ENCODE results near the gene BFSP1.

- TF ChIP-seq, protein P1, sequence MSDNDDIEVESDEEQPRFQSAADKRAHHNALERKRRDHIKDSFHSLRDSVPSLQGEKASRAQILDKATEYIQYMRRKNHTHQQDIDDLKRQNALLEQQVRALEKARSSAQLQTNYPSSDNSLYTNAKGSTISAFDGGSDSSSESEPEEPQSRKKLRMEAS (IDR thresholded peaks at IDR 0.05; ENCODE audit: low read depth): no peak
- TF ChIP-seq JUND (IDR thresholded peaks at IDR 0.05) (no peak), NRF1 (IDR thresholded peaks at IDR 0.05; ENCODE audit: low read depth, low read length) (no peak), YY1 (IDR thresholded peaks at IDR 0.05; ENCODE audit: low read depth) (no peak), CHD2 (IDR thresholded peaks at IDR 0.05; ENCODE audit: low read length, partially characterized antibody) (no peak), GABPA (IDR thresholded peaks at IDR 0.05; ENCODE audit: low read depth) (no peak)
- TF ChIP-seq, protein P2, sequence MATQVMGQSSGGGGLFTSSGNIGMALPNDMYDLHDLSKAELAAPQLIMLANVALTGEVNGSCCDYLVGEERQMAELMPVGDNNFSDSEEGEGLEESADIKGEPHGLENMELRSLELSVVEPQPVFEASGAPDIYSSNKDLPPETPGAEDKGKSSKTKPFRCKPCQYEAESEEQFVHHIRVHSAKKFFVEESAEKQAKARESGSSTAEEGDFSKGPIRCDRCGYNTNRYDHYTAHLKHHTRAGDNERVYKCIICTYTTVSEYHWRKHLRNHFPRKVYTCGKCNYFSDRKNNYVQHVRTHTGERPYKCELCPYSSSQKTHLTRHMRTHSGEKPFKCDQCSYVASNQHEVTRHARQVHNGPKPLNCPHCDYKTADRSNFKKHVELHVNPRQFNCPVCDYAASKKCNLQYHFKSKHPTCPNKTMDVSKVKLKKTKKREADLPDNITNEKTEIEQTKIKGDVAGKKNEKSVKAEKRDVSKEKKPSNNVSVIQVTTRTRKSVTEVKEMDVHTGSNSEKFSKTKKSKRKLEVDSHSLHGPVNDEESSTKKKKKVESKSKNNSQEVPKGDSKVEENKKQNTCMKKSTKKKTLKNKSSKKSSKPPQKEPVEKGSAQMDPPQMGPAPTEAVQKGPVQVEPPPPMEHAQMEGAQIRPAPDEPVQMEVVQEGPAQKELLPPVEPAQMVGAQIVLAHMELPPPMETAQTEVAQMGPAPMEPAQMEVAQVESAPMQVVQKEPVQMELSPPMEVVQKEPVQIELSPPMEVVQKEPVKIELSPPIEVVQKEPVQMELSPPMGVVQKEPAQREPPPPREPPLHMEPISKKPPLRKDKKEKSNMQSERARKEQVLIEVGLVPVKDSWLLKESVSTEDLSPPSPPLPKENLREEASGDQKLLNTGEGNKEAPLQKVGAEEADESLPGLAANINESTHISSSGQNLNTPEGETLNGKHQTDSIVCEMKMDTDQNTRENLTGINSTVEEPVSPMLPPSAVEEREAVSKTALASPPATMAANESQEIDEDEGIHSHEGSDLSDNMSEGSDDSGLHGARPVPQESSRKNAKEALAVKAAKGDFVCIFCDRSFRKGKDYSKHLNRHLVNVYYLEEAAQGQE (IDR thresholded peaks at IDR 0.05; ENCODE audit: low read depth, low read length): no peak
- TF ChIP-seq, protein P3, sequence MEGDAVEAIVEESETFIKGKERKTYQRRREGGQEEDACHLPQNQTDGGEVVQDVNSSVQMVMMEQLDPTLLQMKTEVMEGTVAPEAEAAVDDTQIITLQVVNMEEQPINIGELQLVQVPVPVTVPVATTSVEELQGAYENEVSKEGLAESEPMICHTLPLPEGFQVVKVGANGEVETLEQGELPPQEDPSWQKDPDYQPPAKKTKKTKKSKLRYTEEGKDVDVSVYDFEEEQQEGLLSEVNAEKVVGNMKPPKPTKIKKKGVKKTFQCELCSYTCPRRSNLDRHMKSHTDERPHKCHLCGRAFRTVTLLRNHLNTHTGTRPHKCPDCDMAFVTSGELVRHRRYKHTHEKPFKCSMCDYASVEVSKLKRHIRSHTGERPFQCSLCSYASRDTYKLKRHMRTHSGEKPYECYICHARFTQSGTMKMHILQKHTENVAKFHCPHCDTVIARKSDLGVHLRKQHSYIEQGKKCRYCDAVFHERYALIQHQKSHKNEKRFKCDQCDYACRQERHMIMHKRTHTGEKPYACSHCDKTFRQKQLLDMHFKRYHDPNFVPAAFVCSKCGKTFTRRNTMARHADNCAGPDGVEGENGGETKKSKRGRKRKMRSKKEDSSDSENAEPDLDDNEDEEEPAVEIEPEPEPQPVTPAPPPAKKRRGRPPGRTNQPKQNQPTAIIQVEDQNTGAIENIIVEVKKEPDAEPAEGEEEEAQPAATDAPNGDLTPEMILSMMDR (IDR thresholded peaks at IDR 0.05): no peak
These were observed 2.9 kb upstream of the BFSP1 start for GRCh38 chr20:17534077-17534476.

Data from SK-N-SH (cell line).